HG02870 (cell line): ENCODE results near the gene ADARB2.

Source experiments
- ATAC-seq: cut with Tn5 transposase; IDR thresholded peaks from one replicate; pipeline ENCODE4 v1.9.1; 2021; ENCODE audit warnings: mild to moderate bottlenecking, moderate library complexity; ENCODE audit not compliant: unreplicated experiment

The ADARB2 gene

GRCh38 chr10:1687190-1687589 lies 50.1 kb downstream of the ADARB2 start:
- no peak for ATAC-seq

DNA sequence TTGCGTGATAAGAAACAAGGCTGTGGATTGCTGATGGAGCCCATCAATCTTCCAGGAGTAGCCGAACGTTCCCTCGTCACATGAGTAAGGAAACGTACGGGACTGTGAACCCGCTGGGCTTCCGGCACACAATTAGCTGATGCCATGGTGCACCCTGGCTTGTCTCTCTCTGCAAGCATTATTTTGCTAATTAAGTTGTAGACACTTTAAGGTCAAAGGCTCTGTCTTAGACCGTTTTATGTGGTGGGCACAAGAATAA lies 50.9 kb downstream of the ADARB2 start:
- ATAC-seq: no peak

DNA sequence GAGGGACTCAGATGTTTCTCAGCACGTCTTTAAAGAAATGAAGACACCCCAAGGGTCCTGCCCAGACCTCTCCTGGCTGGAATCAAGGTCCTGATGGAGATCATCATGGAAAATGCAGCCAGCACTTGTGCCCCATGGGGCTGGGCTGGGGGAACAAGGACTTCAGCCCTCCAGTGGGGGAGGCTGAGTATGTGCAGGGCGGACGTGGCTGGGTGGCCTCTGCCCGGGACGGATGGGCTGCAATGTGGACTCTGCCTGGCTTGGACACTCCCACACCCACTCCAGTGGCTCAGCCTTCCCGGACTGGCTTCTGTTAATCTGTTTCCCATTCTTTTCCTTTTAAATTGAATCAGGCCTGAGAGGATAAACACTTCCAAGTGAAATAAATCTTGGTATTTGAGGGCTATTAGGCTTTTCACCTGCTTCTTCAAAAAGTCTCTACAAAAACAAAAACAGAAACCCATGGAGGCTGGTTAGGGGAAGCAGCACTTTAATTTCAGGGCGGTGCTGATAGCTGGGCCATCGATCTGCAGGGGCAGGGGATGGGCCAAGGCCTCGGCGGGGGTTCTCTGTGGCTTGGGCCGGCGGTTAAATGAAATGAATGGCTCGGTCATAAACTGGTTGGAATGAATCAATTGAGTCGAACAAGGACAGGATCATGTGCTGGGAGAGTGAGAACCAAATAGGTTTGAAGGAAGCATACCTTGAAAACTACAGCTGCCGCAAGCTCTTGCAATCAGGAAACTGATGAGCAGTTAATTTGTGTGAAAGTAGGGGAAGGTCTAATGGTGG lies 51.4 kb downstream of the ADARB2 start:
- ATAC-seq: no peak

GRCh38 chr10:1684991-1685390 lies 52.3 kb downstream of the ADARB2 start:
- ATAC-seq: no peak

- no peak for ATAC-seq
Measured at GRCh38 chr10:1683649-1684048, 53.7 kb downstream of the ADARB2 start.

DNA sequence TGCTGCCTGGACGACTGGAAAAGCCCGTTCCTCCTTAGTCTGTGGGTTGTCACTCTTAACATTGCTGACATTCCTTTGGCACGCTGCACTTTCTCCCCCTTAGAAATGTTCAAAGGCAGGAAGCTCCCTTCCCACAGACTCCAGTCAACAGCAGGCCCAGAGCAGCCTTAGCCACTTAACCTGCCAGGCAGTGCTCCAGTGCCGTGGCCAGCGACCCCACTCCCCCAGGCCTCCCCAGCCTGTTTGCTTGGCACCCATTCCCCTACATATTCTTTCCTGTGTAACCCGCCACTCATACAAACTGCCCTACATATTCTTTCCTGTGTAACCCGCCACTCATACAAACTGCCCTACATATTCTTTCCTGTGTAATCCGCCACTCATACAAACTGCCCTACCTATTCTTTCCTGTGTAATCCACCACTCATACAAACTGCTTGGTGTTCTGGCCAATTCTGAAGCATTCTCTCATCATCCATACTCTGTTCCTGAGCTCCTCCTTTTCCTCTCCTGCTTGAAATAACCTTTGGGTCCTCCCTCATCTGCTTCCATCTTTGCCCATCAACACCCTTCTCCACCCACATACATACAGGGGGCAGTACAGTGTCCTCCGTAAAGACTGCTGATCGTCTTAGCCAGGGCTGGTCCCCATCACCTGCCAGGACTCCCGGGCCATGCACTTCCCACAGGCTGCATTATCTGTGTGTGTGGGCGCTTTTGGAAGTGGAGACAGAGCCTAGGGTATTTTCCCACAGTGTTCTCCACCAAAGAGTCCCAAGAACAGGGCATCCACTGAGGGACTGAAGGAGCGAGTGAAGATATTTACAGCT lies 57.3 kb downstream of the ADARB2 start:
- no peak for ATAC-seq

DNA sequence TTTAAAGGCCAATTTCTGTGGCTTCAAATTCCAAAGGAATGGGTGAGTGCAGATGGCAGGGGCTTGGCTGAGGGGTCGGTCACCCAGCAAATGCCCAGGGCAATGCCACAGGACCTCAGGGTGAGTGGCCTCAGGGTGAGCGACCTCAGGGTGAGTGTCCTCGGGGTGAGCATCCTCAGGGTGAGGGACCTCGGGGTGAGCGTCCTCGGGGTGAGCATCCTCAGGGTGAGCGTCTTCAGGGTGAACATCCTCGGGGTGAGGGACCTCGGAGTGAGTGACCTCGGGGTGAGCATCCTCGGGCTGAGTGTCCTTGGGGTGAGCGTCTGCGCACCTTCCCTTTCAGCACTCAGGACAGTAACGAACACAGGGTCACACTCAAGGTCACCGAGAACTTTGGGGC lies 59.2 kb downstream of the ADARB2 start:
- no peak for ATAC-seq

DNA sequence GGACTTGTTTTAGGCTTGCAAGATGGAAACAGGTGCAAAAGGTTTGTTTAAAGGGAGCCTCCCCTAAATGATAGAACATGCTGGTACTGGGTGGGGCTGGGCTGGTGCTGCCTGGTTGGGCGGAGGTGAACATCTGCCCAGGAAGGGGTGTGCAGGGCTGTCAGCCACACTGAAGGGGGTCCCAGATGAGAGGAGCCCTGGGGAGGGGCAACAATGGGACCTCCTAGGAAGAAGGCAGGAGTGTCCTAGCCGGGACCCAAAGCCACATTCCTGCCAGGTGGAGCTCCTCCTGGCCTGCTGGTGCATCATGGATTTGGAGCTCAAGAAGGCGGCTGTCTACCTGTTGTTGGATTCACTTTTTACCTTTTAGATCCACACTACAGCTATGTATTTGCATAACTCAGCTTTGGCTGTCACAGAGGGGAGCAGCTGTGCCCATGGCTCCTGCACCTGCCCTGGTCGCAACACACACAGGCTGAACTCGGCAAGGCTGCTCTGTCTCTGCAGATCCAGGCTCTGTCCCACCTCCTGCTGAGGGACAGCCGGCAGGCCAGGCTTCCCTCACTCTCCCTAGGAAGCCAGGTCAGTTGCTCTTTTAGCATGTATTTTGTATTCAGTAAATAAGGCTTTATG lies 59.9 kb downstream of the ADARB2 start:
- no peak for ATAC-seq

- peak; percentile 68 for ATAC-seq
Measured at GRCh38 chr10:1674501-1674900, 62.8 kb downstream of the ADARB2 start.

DNA sequence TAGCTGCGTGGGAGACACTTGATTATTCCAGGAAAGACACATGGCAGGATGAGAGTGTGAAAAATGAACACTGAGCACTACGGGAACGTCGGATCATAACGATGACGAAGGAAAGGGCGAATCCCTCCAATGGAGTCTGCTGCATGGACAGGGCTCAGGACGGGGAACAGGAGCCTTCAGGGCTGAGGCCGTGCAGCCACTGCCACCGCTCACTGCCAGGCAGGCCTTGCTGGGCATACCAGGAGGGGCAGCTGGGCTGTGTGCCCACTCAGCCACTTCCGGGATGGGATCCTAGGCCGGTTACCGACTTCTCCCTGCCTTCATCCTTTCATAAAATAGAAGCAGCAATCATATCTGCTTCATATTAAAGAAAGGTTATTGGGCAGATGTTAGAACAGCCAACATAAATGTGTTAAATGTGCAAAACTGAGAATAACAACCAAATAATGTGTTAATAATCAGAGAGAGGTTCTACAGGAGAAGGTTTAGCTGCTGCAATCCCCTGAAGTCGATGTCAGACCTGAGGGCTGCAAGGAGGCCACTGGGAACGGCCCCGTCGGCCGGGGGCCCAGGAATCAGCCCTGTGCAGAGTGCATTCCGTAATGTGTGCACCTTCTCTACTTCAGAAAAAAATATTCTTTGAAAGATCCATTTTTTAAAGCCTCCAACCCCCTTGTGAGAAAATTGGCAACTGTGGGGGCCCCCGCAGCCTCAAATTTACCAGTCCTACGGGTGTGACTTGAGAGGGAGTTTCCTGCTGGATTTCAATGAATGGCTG lies 63.6 kb downstream of the ADARB2 start:
- no peak for ATAC-seq

GRCh38 chr10:1672001-1672781 lies 65.1 kb downstream of the ADARB2 start:
- ATAC-seq: no peak

- ATAC-seq: no peak
Measured at GRCh38 chr10:1671366-1672000, 65.8 kb downstream of the ADARB2 start.

DNA sequence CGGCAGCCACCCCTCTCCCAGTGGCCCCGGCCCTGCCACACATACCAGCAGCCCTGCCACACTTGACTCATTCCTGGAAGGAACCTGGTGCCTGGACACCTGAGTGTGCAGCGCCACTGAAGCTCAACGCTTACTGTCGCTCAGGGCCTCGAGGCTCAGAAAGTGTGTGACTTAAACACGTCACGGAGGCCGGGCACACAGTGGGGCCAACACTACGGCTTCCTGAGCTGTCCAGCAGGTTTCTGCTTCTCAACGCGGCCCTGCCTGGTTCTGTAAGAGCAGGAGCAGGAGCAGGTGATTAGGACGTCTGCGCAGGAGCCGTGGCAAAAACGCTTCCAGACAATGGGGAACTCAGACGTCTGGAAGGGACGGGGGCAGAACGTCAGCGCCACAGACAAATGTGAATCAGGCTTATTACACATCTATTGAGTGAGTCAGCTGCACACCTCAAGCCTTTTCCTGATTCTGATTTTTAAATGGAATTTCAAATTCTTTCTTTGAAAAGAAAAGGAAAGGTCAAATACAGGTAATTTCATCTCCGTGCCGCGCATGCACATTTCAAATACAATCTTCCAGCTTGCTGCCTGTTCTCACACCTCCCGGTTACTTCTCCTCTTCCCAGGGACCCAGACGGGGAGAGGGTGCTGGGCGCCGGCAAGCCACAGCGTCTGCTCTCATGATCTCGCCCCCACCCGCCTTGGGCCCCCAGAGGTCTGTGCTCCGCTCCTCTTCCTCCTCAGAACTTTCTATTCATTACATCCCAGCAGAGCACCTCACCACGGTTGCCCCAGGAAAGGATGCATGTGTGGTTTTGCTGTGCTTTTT lies 66.6 kb downstream of the ADARB2 start:
- ATAC-seq: no peak

DNA sequence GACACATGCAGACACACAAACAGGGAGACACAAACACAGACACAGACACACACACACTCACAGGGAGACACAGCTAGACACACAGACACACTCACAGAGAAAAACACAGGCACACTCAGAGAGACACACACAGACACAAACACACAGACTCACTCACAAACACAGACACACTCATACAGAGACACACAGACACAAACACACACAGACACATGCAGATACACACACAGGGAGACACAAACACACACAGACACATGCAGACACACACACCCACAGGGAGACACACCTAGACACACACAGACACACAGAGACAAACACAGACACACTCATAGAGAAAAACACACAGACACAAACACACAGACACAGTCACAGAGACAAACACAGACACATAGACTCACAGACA lies 67.9 kb downstream of the ADARB2 start:
- no peak for ATAC-seq

DNA sequence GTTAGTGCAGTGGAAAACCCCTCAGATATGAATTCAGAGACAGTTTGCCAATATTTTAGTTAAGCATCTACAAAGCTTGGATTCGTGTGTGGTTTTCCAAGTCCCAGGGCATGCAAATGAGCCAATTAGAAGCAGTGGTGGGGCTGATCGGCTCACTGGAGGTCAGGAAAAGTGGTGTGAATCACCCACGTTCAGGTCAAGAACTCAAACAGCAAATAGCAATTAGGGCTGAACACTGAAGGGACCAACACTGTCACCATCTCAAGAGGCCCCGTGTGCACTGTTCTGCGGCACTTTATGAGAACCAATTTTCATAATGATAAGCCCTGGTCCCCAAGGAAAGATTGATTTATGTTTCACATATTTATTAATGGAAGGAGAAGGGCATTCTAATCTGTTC lies 68.9 kb downstream of the ADARB2 start:
- no peak for ATAC-seq

- no peak for ATAC-seq
Measured at GRCh38 chr10:1667392-1667791, 69.9 kb downstream of the ADARB2 start.

GRCh38 chr10:1666147-1666546 lies 71.2 kb downstream of the ADARB2 start:
- ATAC-seq: no peak

DNA sequence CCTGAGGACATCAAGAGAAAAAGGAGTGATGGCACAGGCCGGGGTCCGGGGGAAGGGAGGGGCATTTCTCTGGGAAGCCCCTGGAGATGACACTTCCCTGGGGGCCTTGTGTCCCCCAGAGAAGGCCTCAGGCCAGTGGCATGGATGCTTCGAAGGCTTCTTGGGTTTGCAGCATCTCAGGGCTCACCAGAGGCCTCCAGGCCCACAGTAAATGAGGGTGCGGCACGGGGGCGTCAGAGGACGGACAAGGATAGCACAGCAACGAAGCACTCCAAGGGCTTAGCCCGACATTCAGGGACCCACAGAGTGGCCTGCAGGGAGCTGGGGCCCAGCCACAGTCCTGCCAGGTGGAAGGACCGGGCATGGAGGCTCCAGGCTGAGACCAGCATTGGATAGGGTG lies 71.6 kb downstream of the ADARB2 start:
- ATAC-seq: no peak

GRCh38 chr10:1665021-1665661 lies 72.2 kb downstream of the ADARB2 start:
- no peak for ATAC-seq
